Kidney (tissue), 14 donors: ENCODE results near the gene ATG10. TPM values are rescaled to one million over a fixed set of nuclear protein-coding genes. Genes with fewer than 3 reads are reported as not detected.

Experiments
- DNase-seq, 5 donors: peaks; one replicate each; pipeline ENCODE4 v3.0.0-alpha.2; 2013 to 2020
- FAIRE-seq: peaks from 2 replicates; lab custom pipeline; 2012; peaks lifted over from hg19 to GRCh38; lab: Jason Lieb, UNC
- H3K27ac ChIP-seq, 2 donors: one replicate each; pipeline ENCODE4 v1.7.0; 2013; ENCODE audit warnings: low read depth in 2 of 2, low read length in 2 of 2, inconsistent platforms in 1 of 2
- H3K27me3 ChIP-seq: one replicate; pipeline ENCODE4 v1.7.1; 2013; ENCODE audit warnings: low read length, inconsistent platforms; ENCODE audit not compliant: control insufficient read depth, insufficient read depth
- H3K36me3 ChIP-seq, 3 donors: one replicate each; pipeline versions ENCODE4 v1.7.0 to v1.7.1; 2013; ENCODE audit warnings: low read length in 3 of 3, control low read depth in 1 of 3, inconsistent platforms in 1 of 3; ENCODE audit not compliant: insufficient read depth in 3 of 3, control insufficient read depth in 2 of 3
- H3K4me1 ChIP-seq, 3 donors: one replicate each; pipeline versions ENCODE4 v1.7.0 to v1.7.1; 2013; ENCODE audit warnings: low read length in 3 of 3, inconsistent platforms in 1 of 3, low read depth in 1 of 3; ENCODE audit not compliant: control insufficient read depth in 2 of 3, insufficient read depth in 2 of 3
- H3K4me3 ChIP-seq, 3 donors: one replicate each; pipeline versions ENCODE4 v1.7.0 to v1.8.1; 2013; ENCODE audit warnings: low read length in 3 of 3, control low read depth in 1 of 3, inconsistent platforms in 1 of 3
- H3K9ac ChIP-seq, 3 donors: one replicate each; pipeline versions ENCODE4 v1.7.0 to v1.7.1; 2013; ENCODE audit warnings: low read length in 3 of 3, control low read depth in 1 of 3, inconsistent platforms in 1 of 3
- H3K9me3 ChIP-seq, 3 donors: one replicate each; pipeline versions ENCODE4 v1.7.0 to v1.7.1; 2013; ENCODE audit warnings: low read length in 3 of 3, control low read depth in 1 of 3, inconsistent platforms in 1 of 3; ENCODE audit not compliant: control insufficient read depth in 2 of 3, insufficient read depth in 1 of 3
- CTCF ChIP-seq: IDR thresholded peaks from 3 replicates; pipeline ENCODE4 v1.5.1; 2012; ENCODE audit warnings: mild to moderate bottlenecking, moderate library complexity, borderline replicate concordance; ENCODE audit not compliant: insufficient read depth; ENCODE audit errors: extremely low read depth
- intact Hi-C: fragments of 100-400 bp; cut with DNase I; formaldehyde crosslinking; loops from one replicate; pipeline ENCODE4 v1.11.1; 2022
- polyA plus RNA-seq: library from polyadenylated mRNA; stranded (reverse); fragments of 350-450 nt; fragmentation: Illumina TruSeq; extraction: RNeasy Lipid Tissue Mini Kit (QIAGEN cat#74804); gene quantifications from one replicate; pipeline ENCODE4 v1.2.3, GENCODE V29; 2014; ENCODE audit warnings: low read depth, low replicate concordance; ENCODE audit not compliant: insufficient read depth
- total RNA-seq: library from RNA; stranded (reverse); fragmentation: NEBNext Ultra II Directional; extraction: Animal tissue kit (Norgen Biotek cat#: 25700); gene quantifications from one replicate; pipeline ENCODE4 v1.2.1, GENCODE V29; 2021
- donor health status: control.
- donor health status: control.
- donor health status: control.
- donor health status: control.
- donor health status: control.
- donor health status: DM: yes; HTN: yes; CAD: no.
- donor health status: Normal renal cell carcinoma (clear cell type).

Gene ATG10
- total and polyA plus RNA-seq, 2 donors from 2014 or later = 8.6 to 8.7 TPM

GRCh38 chr5:82073179-82073578 is 101.4 kb downstream of the ATG10 start:
- no peaks in the 10 kb centered on the region for H3K9me3 ChIP-seq
- no peaks in the 10 kb centered on the region for H3K27me3 ChIP-seq
- H3K4me3 ChIP-seq = no peak overlapping the region
- no peaks in the 10 kb centered on the region for H3K4me1 ChIP-seq
- no peak overlapping the region for H3K9ac ChIP-seq
- no peaks in the 10 kb centered on the region for H3K36me3 ChIP-seq
- TF ChIP-seq CTCF = no peak
- no peak overlapping the region for H3K27ac ChIP-seq
- DNase-seq (no peak), FAIRE-seq (no peak)
- intact Hi-C loops = no loop called here

- Histone ChIP-seq H3K9ac (no peak overlapping the region), H3K4me3 (no peak overlapping the region), H3K27ac (no peak overlapping the region), H3K4me1 (no peaks in the 10 kb centered on the region), H3K27me3 (no peaks in the 10 kb centered on the region), H3K36me3 (no peaks in the 10 kb centered on the region), H3K9me3 (no peaks in the 10 kb centered on the region)
- DNase-seq (no peak), FAIRE-seq (no peak)
- no peak for TF ChIP-seq CTCF
- intact Hi-C loops = no loop called here
Measured at GRCh38 chr5:82074950-82075349, 103.1 kb downstream of the ATG10 start.

GRCh38 chr5:82077496-82077895 is 105.7 kb downstream of the ATG10 start:
- Histone ChIP-seq H3K36me3 (no peaks in the 10 kb centered on the region), H3K27me3 (no peaks in the 10 kb centered on the region), H3K4me1 (no peaks in the 10 kb centered on the region), H3K9ac (no peak overlapping the region), H3K4me3 (no peak overlapping the region), H3K9me3 (no peaks in the 10 kb centered on the region), H3K27ac (no peak overlapping the region)
- TF ChIP-seq CTCF = no peak
- DNase-seq (no peak), FAIRE-seq (no peak)
- intact Hi-C loops = no loop called here

- Histone ChIP-seq H3K27ac (no peak overlapping the region), H3K9me3 (peaks cover 0 to 25% (median 8%) of the 10 kb centered on the region in 3 donors), H3K36me3 (peaks cover 0 to 3% (median 0%) of the 10 kb centered on the region in 3 donors), H3K4me3 (no peak overlapping the region), H3K4me1 (no peaks in the 10 kb centered on the region), H3K27me3 (no peaks in the 10 kb centered on the region), H3K9ac (no peak overlapping the region)
- DNase-seq = no peak
- no peak for TF ChIP-seq CTCF
- intact Hi-C loops = no loop called here
- FAIRE-seq = no peak
Measured at GRCh38 chr5:82091617-82092016, 119.8 kb downstream of the ATG10 start.
